Measurements from ENCODE around the gene CFAP100. TPM values are rescaled to one million over a fixed set of nuclear protein-coding genes. Genes with fewer than 3 reads are reported as not detected.

CFAP100 gene
- total and polyA plus RNA-seq, 3 donors from 2014 or later: 21.4 to 74.2 (median 56.2) TPM

GRCh38 chr3:126461450-126462070 is 66.9 kb downstream of the CFAP100 start:
- no peak overlapping the region for H3K4me3 ChIP-seq
- no peaks in the 10 kb centered on the region for H3K36me3 ChIP-seq (ENCODE audit: low read depth, missing control alignments)
- WGBS, 2 donors: 78 to 90% methylated on average over 16 to 17 of the region's 17 CpGs
- TF ChIP-seq POLR2A (IDR thresholded peaks at IDR 0.05) (no peak), CTCF (IDR thresholded peaks at IDR 0.05) (no peak)
- peaks cover 6% of the 10 kb centered on the region for H3K4me1 ChIP-seq
- no peaks in the 10 kb centered on the region for H3K27me3 ChIP-seq
- intact Hi-C loops (cut with DNase I; ENCODE audit: low total_unique reads): no loop called here
- peak overlapping the region in 1 of 2 donors; percentile 45 for H3K27ac ChIP-seq
- H3K9me3 ChIP-seq: no peaks in the 10 kb centered on the region
- no peak for DNase-seq

- peaks cover 6% of the 10 kb centered on the region for H3K4me1 ChIP-seq
- intact Hi-C loops (cut with DNase I; ENCODE audit: low total_unique reads): no loop called here
- H3K27ac ChIP-seq: no peak overlapping the region
- no peaks in the 10 kb centered on the region for H3K9me3 ChIP-seq
- DNase-seq: no peak
- H3K4me3 ChIP-seq: no peak overlapping the region
- H3K27me3 ChIP-seq: no peaks in the 10 kb centered on the region
- TF ChIP-seq CTCF (IDR thresholded peaks at IDR 0.05) (no peak), POLR2A (IDR thresholded peaks at IDR 0.05) (no peak)
- H3K36me3 ChIP-seq (ENCODE audit: low read depth, missing control alignments): no peaks in the 10 kb centered on the region
- 92 to 97% methylated on average over 2 of the region's 2 CpGs for WGBS, 2 donors
Observed at GRCh38 chr3:126463521-126463920, 68.8 kb downstream of the CFAP100 start.

- H3K27ac ChIP-seq: no peak overlapping the region
- H3K4me3 ChIP-seq: no peak overlapping the region
- no peak for DNase-seq
- WGBS, 2 donors: 90 to 91% methylated on average over 4 of the region's 4 CpGs
- intact Hi-C loops (cut with DNase I; ENCODE audit: low total_unique reads): no loop called here
- no peaks in the 10 kb centered on the region for H3K9me3 ChIP-seq
- H3K36me3 ChIP-seq (ENCODE audit: low read depth, missing control alignments): no peaks in the 10 kb centered on the region
- TF ChIP-seq POLR2A (IDR thresholded peaks at IDR 0.05) (no peak), CTCF (IDR thresholded peaks at IDR 0.05) (no peak)
- H3K4me1 ChIP-seq: peaks cover 6% of the 10 kb centered on the region
- H3K27me3 ChIP-seq: no peaks in the 10 kb centered on the region
Observed at GRCh38 chr3:126464093-126464492, 69.4 kb downstream of the CFAP100 start.

- intact Hi-C loops (cut with DNase I; ENCODE audit: low total_unique reads): no loop called here
- Histone ChIP-seq H3K36me3 (ENCODE audit: low read depth, missing control alignments) (no peaks in the 10 kb centered on the region), H3K4me1 (peaks cover 6% of the 10 kb centered on the region), H3K27me3 (no peaks in the 10 kb centered on the region), H3K9me3 (no peaks in the 10 kb centered on the region), H3K27ac (no peak overlapping the region), H3K4me3 (no peak overlapping the region)
- no peak for DNase-seq
- TF ChIP-seq POLR2A (IDR thresholded peaks at IDR 0.05) (no peak), CTCF (IDR thresholded peaks at IDR 0.05) (no peak)
- 63 to 85% methylated on average over 4 of the region's 4 CpGs for WGBS, 2 donors
Observed at GRCh38 chr3:126464494-126464893, 69.8 kb downstream of the CFAP100 start.

GRCh38 chr3:126464997-126465396 is 70.3 kb downstream of the CFAP100 start:
- DNase-seq: no peak
- WGBS, 2 donors: 91 to 93% methylated on average over 8 to 11 of the region's 11 CpGs
- Histone ChIP-seq H3K27me3 (no peaks in the 10 kb centered on the region), H3K36me3 (ENCODE audit: low read depth, missing control alignments) (no peaks in the 10 kb centered on the region), H3K9me3 (no peaks in the 10 kb centered on the region), H3K4me3 (no peak overlapping the region), H3K27ac (no peak overlapping the region), H3K4me1 (peaks cover 6% of the 10 kb centered on the region)
- intact Hi-C loops (cut with DNase I; ENCODE audit: low total_unique reads): no loop called here
- TF ChIP-seq CTCF (IDR thresholded peaks at IDR 0.05) (no peak), POLR2A (IDR thresholded peaks at IDR 0.05) (no peak)

Data from testis (tissue), 3 donors.